ENCODE results near the gene HSPG2.

- TF ChIP-seq LCORL (IDR thresholded peaks at IDR 0.05) (no peak), LCORL (CRISPR knock-in tag; IDR thresholded peaks at IDR 0.05) (no peak), PATZ1 (CRISPR knock-in tag; IDR thresholded peaks at IDR 0.05) (no peak)
These were observed 39.3 kb downstream of the HSPG2 start for GRCh38 chr1:21897844-21898243.
